Tibial nerve (tissue), 4 donors: ENCODE data around the gene MARCHF6.

Experiments
- CTCF ChIP-seq, 5 experiments: fragments of 200-600 bp in 3 of 5; fragments of 450-650 bp in 2 of 5; sonication (generic) in 3 of 5; IDR thresholded peaks; one replicate each; pipeline ENCODE4 v1.5.1; 2016 to 2019; ENCODE audit warnings: antibody characterized with exemption in 5 of 5, mild to moderate bottlenecking in 3 of 5, moderate library complexity in 2 of 5
- EP300 ChIP-seq, 2 donors: sonication (generic); formaldehyde crosslinking; IDR thresholded peaks; one replicate each; pipeline ENCODE4 v1.6.1; 2017; ENCODE audit warnings: antibody characterized with exemption in 2 of 2, mild to moderate bottlenecking in 1 of 2
- POLR2A ChIP-seq, 2 donors: fragments of 450-650 bp; IDR thresholded peaks; one replicate each; pipeline ENCODE4 v1.6.1; 2017; ENCODE audit warnings: antibody characterized with exemption in 2 of 2, mild to moderate bottlenecking in 2 of 2, moderate library complexity in 2 of 2

GRCh38 chr5:10400411-10400810 is 46.9 kb downstream of the MARCHF6 start:
- TF ChIP-seq EP300 (IDR thresholded peaks at IDR 0.05) = no peak
- TF ChIP-seq CTCF (IDR thresholded peaks at IDR 0.05) = no peak
- no peak for TF ChIP-seq POLR2A (IDR thresholded peaks at IDR 0.05)
